ENCODE data around the gene FBP2. TPM values are rescaled to one million over a fixed set of nuclear protein-coding genes. Genes with fewer than 3 reads are reported as not detected.

FBP2 gene
- total RNA-seq, 1 experiment from 2014 or later: not detected

DNA sequence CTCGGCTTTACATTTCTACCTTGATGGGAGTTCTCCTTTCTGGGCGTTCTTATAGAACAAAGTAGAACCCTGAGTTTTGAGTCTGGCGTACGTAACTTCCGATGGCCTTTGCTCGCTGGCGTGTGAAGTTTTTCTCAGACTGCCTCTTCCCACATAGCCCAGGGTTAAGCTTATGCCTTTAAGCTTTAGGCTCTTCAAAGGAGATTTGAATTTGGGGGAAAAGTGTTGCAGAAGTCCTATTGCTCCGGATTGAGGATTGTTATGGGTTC is 13.7 kb upstream of the FBP2 start:
- peaks cover 12% of the 10 kb centered on the region for H3K27me3 Mint-ChIP-seq (ENCODE audit: insufficient read depth, unreplicated experiment)
- H3K27ac Mint-ChIP-seq (ENCODE audit: low read depth, unreplicated experiment): no peak overlapping the region
- TF ChIP-seq, protein P1, sequence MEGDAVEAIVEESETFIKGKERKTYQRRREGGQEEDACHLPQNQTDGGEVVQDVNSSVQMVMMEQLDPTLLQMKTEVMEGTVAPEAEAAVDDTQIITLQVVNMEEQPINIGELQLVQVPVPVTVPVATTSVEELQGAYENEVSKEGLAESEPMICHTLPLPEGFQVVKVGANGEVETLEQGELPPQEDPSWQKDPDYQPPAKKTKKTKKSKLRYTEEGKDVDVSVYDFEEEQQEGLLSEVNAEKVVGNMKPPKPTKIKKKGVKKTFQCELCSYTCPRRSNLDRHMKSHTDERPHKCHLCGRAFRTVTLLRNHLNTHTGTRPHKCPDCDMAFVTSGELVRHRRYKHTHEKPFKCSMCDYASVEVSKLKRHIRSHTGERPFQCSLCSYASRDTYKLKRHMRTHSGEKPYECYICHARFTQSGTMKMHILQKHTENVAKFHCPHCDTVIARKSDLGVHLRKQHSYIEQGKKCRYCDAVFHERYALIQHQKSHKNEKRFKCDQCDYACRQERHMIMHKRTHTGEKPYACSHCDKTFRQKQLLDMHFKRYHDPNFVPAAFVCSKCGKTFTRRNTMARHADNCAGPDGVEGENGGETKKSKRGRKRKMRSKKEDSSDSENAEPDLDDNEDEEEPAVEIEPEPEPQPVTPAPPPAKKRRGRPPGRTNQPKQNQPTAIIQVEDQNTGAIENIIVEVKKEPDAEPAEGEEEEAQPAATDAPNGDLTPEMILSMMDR (IDR thresholded peaks at IDR 0.05; ENCODE audit: unreplicated experiment): no peak
- BruUV-seq (replicated peaks): no TSS peak
- H3K36me3 Mint-ChIP-seq (ENCODE audit: insufficient read depth, unreplicated experiment): no peaks in the 10 kb centered on the region
- POLR2A ChIA-PET: no interaction called here
- no peak overlapping the region for H3K4me3 Mint-ChIP-seq (ENCODE audit: unreplicated experiment)
- intact Hi-C loops (cut with micrococcal nuclease): loop anchor here (10.0 kb wide), 1 partner anchor 923 kb away; no protein-coding TSS in a partner anchor
- no peaks in the 10 kb centered on the region for H3K9me3 Mint-ChIP-seq (ENCODE audit: unreplicated experiment)
- H3K4me1 Mint-ChIP-seq (ENCODE audit: insufficient read depth, unreplicated experiment): no peaks in the 10 kb centered on the region
- DNase-seq (ENCODE audit: unreplicated experiment): no peak
- CTCF ChIA-PET: no interaction called here

DNA sequence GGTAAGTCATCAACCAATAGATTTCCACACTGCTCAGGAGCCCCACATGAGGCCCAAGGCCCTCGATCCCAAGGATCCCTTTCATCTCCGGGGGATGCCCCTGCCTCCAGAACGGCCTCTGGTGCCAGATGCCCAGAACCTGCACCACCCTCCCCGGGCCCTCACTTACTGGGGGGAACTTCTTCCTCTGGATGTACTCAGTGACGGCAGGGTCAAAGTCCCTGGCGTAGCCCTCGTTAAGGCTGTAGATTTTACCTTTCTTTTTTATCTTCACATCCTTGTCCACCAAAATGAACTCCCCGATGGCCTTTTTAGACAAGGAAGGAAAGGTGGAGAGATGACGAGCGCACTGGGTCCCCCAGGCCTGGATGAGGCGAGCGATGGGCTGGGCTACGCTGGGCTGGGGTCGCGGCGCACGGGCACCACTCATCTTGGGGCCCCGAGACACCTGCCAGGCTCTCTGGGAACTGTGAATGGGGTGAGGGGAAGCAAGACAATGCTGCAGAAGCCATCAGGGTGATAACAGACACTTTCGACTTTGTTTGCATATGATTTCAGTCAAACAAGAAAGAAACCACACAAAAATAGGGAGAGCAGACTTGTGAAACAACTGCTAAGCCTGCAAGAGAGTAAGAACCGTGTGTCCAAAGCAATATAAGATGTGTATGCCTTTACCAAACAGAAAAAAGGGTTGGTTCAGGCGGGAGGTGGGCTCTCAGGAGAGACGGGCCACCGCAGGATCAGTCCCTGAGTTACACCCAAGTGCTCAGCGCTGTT is 13.2 kb upstream of the FBP2 start:
- ChIA-PET CTCF (no interaction called here), POLR2A (no interaction called here)
- H3K4me1 Mint-ChIP-seq (ENCODE audit: insufficient read depth, unreplicated experiment): no peaks in the 10 kb centered on the region
- intact Hi-C loops (cut with micrococcal nuclease): loop anchor here (10.0 kb wide), 1 partner anchor 922 kb away; no protein-coding TSS in a partner anchor
- H3K9me3 Mint-ChIP-seq (ENCODE audit: unreplicated experiment): no peaks in the 10 kb centered on the region
- H3K27me3 Mint-ChIP-seq (ENCODE audit: insufficient read depth, unreplicated experiment): peaks cover 12% of the 10 kb centered on the region
- no peak overlapping the region for H3K27ac Mint-ChIP-seq (ENCODE audit: low read depth, unreplicated experiment)
- TF ChIP-seq, protein P1 (IDR thresholded peaks at IDR 0.05; ENCODE audit: unreplicated experiment): no peak
- no peak for DNase-seq (ENCODE audit: unreplicated experiment)
- no peaks in the 10 kb centered on the region for H3K36me3 Mint-ChIP-seq (ENCODE audit: insufficient read depth, unreplicated experiment)
- BruUV-seq (replicated peaks): no TSS peak
- no peak overlapping the region for H3K4me3 Mint-ChIP-seq (ENCODE audit: unreplicated experiment)

DNA sequence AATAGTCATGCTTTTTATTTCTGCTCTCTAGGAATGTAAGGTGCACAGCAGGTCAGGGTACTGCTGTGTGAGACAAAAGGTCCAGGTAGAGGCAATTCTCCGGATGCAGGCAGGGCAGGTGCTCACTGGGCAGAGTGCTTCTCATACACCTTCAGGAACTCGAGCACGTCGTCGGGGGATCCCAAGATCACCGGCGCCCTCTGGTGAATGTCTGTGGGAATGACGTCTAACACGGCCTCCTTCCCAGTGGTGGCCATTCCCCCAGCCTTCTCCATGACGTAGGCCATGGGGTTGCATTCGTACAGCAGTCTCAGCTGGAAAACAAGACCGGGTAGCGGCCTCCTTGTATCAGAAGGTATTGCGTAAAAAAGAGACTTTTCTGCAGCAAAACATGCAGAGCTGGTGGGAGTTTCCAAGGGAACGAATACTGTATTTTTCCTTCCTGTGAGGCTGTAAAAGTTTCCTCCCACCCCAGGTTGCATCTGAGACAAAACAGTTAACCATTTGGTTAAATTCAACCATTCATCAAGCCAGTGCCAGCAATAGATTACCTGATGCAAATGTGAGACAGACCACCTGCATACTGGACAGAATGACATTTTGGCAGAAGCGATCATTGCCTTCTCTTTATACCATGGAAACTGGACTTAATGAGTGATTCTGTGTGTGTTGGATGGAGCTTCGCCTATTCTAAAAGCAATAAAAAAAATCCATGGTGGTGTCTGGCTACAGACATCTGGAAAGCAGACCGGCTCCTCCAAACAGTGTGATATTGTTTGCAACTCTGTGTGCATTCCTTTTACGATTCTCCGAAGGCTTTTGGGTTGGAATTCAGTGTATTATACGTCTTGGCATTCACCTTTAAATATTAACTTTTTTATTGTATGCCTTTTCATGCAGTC is 9.9 kb upstream of the FBP2 start:
- no peaks in the 10 kb centered on the region for H3K36me3 Mint-ChIP-seq (ENCODE audit: insufficient read depth, unreplicated experiment)
- intact Hi-C loops (cut with micrococcal nuclease): loop anchor here (1.0 to 10.0 kb wide), 2 partner anchors 589 to 919 kb away; no protein-coding TSS in a partner anchor

More for the DNA sequence above, 9.9 kb upstream of the FBP2 start:
- TF ChIP-seq, protein P1 (IDR thresholded peaks at IDR 0.05; ENCODE audit: unreplicated experiment): peak; percentile 62
- Mint-ChIP-seq H3K9me3 (ENCODE audit: unreplicated experiment) (no peaks in the 10 kb centered on the region), H3K4me3 (ENCODE audit: unreplicated experiment) (no peak overlapping the region), H3K27me3 (ENCODE audit: insufficient read depth, unreplicated experiment) (peaks cover 12% of the 10 kb centered on the region), H3K27ac (ENCODE audit: low read depth, unreplicated experiment) (no peak overlapping the region), H3K4me1 (ENCODE audit: insufficient read depth, unreplicated experiment) (no peaks in the 10 kb centered on the region)
- CTCF ChIA-PET: interaction anchor here (0.6 to 0.7 kb wide), 4 partner anchors 9 to 551 kb away, joined by 3 read pairs; partner anchors contain the start of gene FBP2
- peak; percentile 77 for DNase-seq (ENCODE audit: unreplicated experiment)
- BruUV-seq (replicated peaks): no TSS peak
- POLR2A ChIA-PET: no interaction called here

All from MCF 10A (cell line).